Pulmonary artery endothelial cell (primary cell): Measurements from ENCODE around the gene TM4SF18. TPM values are rescaled to one million over a fixed set of nuclear protein-coding genes. Genes with fewer than 3 reads are reported as not detected.
"Not testable (repeated sequence)": the region's sequence is repeated elsewhere in the genome, so short reads cannot be mapped to it uniquely, and the experiment has no call there.

Experiments
- DNase-seq: peaks from one replicate; pipeline ENCODE4 v3.0.0-alpha.2; 2011; ENCODE audit warnings: low read depth, low spot score
- total RNA-seq: library from RNA; depleted of rRNA; stranded (reverse); fragments of >200 nt; gene quantifications from 2 replicates; pipeline ENCODE4 v1.2.3, GENCODE V29; 2014

Gene TM4SF18
- total RNA-seq, 1 donor from 2014 or later, result 81.6 TPM

- no peak for DNase-seq
Measured at GRCh38 chr3:149368674-149369497, 35.5 kb upstream of the TM4SF18 start.

GRCh38 chr3:149368201-149368673, 34.8 kb upstream of the TM4SF18 start:
- no peak for DNase-seq

DNA sequence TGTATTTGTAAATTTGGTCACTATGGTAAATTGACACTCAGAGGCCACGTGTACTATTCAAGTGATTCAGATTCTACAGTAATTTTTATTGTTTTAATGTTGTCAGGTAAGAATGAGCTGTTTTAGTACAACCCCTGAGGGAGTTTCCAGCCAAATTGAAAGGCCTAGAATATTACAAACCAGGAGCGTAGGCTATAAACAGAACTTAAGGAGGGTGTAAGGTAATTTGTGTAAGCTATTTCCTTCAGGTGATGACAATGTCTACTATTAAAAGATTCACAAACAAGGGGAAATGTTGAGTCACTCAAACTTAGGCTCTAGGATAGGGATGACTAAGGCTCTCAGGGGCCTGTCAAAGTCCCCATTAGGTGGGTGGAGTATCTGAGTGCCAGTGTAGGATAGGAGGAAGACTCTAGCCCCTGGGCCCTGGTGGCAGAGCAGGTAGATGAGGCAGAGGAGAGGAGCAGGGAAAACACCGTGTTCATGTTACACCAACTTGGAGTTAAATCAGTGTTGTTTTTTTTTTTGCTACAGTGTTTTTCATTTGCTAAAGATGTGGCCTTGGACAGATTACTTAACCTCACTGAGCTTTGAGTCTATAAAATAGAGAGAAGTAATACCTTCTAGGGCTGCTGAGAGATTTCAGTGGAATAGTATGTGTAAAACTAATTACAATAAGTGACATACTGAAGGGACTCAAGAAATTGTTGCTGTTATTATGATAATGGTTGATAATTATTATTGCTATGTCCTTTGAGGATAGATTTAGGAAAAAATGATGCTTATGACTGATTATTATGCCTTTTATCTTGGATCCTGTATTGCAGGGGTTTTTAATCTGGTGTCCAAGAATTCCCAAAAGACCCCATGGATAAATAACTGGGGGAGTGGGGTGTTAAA, 33.8 kb upstream of the TM4SF18 start:
- DNase-seq, result no peak

DNA sequence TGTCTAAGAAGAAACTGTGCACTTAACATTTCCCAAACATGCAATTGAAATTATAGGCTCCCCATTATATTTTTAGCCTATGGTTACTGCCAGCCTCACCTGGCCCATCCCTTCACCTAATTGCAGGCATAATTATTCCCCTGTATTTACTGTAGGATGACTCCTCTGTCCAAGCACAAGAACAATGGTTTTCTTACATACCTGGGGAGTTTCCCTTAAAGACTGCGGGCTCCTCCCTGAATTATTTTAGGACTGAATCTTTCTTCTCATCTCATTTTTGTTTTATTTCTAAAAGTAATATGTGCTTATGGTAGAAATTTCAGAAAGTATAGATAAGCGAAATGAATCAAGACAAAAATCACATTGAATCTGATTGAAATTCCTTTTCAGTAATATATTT, 32.6 kb upstream of the TM4SF18 start:
- DNase-seq, result no peak

DNA sequence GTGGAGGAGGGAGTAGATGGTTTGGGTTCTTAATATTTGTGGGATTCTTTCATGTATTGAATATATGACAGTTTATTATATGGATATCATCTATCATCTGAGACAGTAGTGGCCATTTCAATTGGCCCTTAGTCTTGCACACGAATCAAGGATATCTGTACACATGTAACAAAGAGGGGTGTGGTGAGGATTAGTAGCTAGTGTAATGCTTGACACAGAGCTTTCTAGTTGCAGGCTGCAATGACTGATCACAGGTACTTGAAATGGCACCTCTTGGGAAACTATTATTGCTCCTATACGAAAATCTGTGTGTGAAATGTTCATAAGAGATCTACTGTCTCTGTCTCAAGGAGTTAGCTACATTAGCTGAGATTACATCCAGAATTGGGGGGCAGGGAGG, 31.2 kb upstream of the TM4SF18 start:
- no peak for DNase-seq

- DNase-seq, result no peak
Measured at GRCh38 chr3:149363053-149363452, 29.6 kb upstream of the TM4SF18 start.

GRCh38 chr3:149362366-149362765, 28.9 kb upstream of the TM4SF18 start:
- no peak for DNase-seq

DNA sequence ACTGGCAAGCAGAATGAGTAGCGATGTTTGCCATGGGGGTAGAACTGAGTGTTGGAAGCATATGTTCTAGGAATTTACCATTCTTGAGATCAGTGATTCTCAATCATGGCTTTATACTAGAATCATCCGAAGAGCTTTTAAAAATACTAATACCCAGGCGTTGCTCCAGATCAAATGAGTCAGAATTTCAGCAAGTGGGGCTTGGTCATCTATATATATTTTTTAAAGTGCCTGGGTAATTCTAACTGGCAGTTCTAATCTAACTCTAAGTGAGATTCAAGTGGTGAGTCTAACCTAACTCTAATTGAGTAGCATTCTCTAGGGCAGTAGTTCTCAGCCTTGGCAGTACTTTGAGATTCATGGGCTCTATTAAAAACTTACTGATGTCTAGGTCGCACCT, 23.2 kb upstream of the TM4SF18 start:
- DNase-seq, result no peak

DNA sequence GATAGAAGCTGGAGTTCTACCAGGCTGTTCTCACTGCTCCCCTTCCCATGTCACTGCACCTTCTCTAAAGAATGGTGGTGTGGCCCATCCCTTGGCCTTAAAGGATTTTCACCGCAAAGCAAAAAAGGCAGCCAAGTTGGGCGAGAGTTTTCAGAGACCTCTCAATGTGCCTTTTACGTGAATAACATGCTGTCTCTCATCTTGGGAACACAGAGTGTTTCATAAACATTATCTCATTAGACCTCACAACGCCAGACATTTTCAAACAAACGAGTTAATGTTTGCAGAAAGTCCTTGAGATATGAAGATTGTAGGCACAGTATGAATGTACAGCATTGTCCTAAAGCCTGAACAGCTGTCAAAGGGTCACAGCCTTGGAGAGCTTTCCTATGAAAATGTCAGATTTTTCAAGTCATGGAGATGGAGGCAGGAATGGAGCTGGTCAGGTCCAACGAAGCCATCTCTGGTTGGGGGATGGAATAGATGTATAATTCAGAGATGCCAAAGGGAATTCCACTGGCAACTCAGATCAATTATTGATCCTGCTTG, 22.7 kb upstream of the TM4SF18 start:
- DNase-seq, result no peak

GRCh38 chr3:149353581-149354184, 20.2 kb upstream of the TM4SF18 start:
- DNase-seq, result no peak

GRCh38 chr3:149352556-149352955, 19.1 kb upstream of the TM4SF18 start:
- DNase-seq, result no peak

DNA sequence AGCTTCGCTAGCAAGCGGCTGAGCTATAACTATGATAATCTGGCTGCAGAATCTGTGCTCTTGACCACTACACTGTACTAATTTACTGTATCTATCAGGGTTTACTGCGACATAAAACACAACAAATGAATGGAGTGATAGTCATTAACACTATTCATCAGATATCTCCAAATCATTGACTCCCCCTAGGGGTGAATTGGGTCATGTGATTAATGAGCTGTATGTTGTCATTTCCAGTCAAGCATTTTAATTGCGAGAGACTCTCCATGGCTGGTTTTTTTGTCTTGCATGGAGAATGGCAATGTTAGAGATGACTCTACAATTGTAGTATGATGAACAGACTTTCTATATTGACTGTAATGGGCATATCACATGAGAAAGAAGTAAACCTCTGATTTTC, 10.5 kb upstream of the TM4SF18 start:
- no peak for DNase-seq

DNA sequence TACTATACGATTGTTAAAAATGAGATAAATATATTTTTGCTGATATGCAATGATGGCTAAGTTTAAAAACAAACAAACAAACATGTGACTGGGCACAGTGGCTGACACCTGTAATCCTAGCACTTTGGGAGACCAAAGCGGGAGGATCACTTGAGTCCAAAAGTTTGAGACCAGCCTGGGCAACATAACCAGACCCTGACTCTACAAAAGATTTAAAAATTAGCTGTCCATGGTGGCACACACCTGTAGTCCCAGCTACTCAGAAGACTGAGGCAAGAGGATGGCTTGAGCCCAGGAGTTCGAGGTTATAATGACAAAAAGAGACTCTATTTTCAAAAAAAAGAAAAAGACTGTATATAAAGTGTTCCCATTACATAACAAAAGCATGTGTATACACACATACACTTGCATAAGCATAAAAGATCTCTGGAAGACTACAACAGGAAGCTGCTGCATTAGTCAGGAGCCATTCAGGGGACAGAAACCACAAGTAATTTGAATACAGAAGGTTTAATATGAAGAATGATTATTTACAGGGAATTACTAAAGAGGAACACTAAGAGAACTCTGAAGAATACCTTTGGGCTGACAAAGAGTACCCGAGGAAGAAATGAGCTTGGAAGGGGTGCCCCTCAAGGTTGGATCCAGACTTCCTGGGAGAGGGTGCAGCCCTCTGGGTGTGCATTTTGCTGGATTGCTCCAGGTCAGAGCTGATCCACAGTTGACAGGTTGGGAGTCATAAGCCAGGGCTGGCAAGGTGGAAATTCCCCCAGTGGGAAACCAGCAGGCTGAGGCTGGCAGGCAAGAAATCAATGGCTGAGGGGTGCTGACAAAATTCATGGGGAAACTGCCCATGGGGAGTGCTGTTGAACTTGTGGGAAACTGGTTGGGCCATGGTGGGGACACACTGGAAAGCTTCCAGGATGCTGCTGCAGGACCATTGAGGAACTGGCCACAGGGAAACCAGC, 9.3 kb upstream of the TM4SF18 start:
- peak; percentile 64 for DNase-seq

GRCh38 chr3:149340310-149340933, 7.0 kb upstream of the TM4SF18 start:
- peak; percentile 68 for DNase-seq

GRCh38 chr3:149339931-149340309, 6.5 kb upstream of the TM4SF18 start:
- DNase-seq, result peak; percentile 100

DNA sequence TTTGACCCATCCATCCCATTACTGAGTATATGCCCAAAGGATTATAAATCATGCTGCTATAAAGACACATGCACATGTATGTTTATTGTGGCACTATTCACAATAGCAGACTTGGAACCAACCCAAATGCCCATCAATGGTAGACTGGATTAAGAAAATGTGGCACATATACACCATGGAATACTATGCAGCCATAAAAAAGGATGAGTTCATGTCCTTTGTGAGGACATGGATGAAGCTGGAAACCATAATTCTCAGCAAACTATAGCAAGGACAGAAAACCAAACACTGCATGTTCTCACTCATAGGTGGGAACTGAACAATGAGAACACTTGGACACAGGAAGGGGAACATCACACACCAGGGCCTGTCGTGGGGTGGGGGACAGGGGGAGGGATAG, 4.0 kb upstream of the TM4SF18 start:
- DNase-seq, result not testable (repeated sequence)

- no peak for DNase-seq
Measured at GRCh38 chr3:149336925-149337324, 3.5 kb upstream of the TM4SF18 start.

GRCh38 chr3:149332771-149333170, 665 bp downstream of the TM4SF18 start:
- DNase-seq, result no peak

- no peak for DNase-seq
Measured at GRCh38 chr3:149332227-149332765, 1.1 kb downstream of the TM4SF18 start.

DNA sequence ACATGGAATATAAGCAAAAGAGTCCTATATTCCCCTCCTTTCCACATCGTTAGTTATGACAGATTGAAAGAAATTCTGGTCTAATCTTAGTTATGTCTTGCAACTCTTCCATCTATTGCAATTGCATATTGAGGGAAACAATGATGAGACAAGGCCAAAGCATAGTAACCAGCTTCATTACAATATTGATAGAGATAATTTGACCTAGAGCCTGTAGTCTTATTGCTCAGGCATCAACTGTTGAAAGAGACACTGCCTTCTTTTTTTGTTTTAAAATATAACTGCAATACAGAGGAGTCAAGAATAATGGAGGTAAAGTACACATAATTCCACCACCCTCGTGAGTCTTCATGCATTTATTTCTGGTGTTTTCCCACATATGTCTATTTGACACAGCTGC, 2.0 kb downstream of the TM4SF18 start:
- no peak for DNase-seq
